Naive thymus-derived CD4-positive, alpha-beta T cell (primary cell): Measurements from ENCODE around the gene RETREG2. TPM values are rescaled to one million over a fixed set of nuclear protein-coding genes. Genes with fewer than 3 reads are reported as not detected.
A peak's percentile ranks its signal among the peaks of the same experiment; 100 is the strongest.

Experiments
- ATAC-seq: fragments of 150-1000 bp; cut with Tn5 transposase; 2 replicates; pipeline ENCODE4 v1.10.0; 2021; ENCODE audit warnings: mild to moderate bottlenecking, moderate library complexity
- CTCF ChIA-PET: fragments of 350-600 bp; sonication (Branson Sonifier 250); formaldehyde crosslinking; loops from one replicate; lab custom pipeline; 2021; ENCODE audit warnings: antibody characterized with exemption; lab: Charles Lee
- POLR2A ChIA-PET: fragments of 350-600 bp; sonication (Branson Sonifier 250); formaldehyde crosslinking; loops from one replicate; lab custom pipeline; 2021; ENCODE audit warnings: antibody characterized with exemption, inconsistent platforms; lab: Charles Lee
- DNase-seq, 9 donors: peaks; one replicate each; pipeline versions ENCODE4 v3.0.0 to v3.0.0-alpha.2; 2020 to 2022; ENCODE audit warnings: mixed read lengths in 1 of 9
- H3K27ac ChIP-seq: one replicate; pipeline ENCODE4 v1.7.0; 2013; ENCODE audit warnings: mild to moderate bottlenecking, low read depth, low read length, moderate library complexity
- H3K27me3 ChIP-seq, 2 donors: one replicate each; pipeline ENCODE4 v1.7.0; 2013; ENCODE audit warnings: low read length in 2 of 2, mild to moderate bottlenecking in 2 of 2, moderate library complexity in 2 of 2; ENCODE audit not compliant: control insufficient read depth in 2 of 2, insufficient read depth in 2 of 2
- H3K36me3 ChIP-seq, 3 experiments: 1 replicate in 2 of 3; 2 replicates in 1 of 3; pipeline ENCODE4 v1.7.0; 2013; ENCODE audit warnings: low read length in 3 of 3, mild to moderate bottlenecking in 3 of 3, moderate library complexity in 1 of 3; ENCODE audit not compliant: insufficient read depth in 3 of 3, control insufficient read depth in 2 of 3
- H3K4me1 ChIP-seq, 2 donors: one replicate each; pipeline ENCODE4 v1.7.0; 2013; ENCODE audit warnings: low read length in 2 of 2, mild to moderate bottlenecking in 2 of 2, moderate library complexity in 1 of 2; ENCODE audit not compliant: control insufficient read depth in 2 of 2, insufficient read depth in 2 of 2
- H3K4me3 ChIP-seq: 2 replicates; pipeline ENCODE4 v1.7.0; 2013; ENCODE audit warnings: mild to moderate bottlenecking, low read length
- H3K9me3 ChIP-seq, 3 experiments: 1 replicate in 2 of 3; 2 replicates in 1 of 3; pipeline ENCODE4 v1.7.0; 2013; ENCODE audit warnings: low read length in 3 of 3; ENCODE audit not compliant: control insufficient read depth in 2 of 3
- H3K27ac Mint-ChIP-seq, 9 donors: one replicate each; pipeline ENCODE4 v1.8.0; 2020 to 2022; ENCODE audit warnings: mixed read lengths in 9 of 9, mild to moderate bottlenecking in 8 of 9, moderate library complexity in 5 of 9, inconsistent platforms in 2 of 9
- H3K27me3 Mint-ChIP-seq, 5 donors: one replicate each; pipeline ENCODE4 v1.8.0; 2021 to 2022; ENCODE audit warnings: mixed read lengths in 5 of 5, mild to moderate bottlenecking in 1 of 5
- H3K36me3 Mint-ChIP-seq, 5 donors: one replicate each; pipeline ENCODE4 v1.8.0; 2020 to 2022; ENCODE audit warnings: mixed read lengths in 5 of 5, mild to moderate bottlenecking in 3 of 5, inconsistent platforms in 1 of 5
- H3K4me1 Mint-ChIP-seq, 7 donors: one replicate each; pipeline ENCODE4 v1.8.0; 2020 to 2022; ENCODE audit warnings: mixed read lengths in 7 of 7, mild to moderate bottlenecking in 3 of 7, inconsistent platforms in 1 of 7
- H3K4me3 Mint-ChIP-seq, 10 donors: one replicate each; pipeline ENCODE4 v1.8.0; 2020 to 2022; ENCODE audit warnings: mild to moderate bottlenecking in 10 of 10, mixed read lengths in 10 of 10, moderate library complexity in 6 of 10, inconsistent platforms in 2 of 10
- H3K9me3 Mint-ChIP-seq, 11 donors: one replicate each; pipeline ENCODE4 v1.8.0; 2020 to 2022; ENCODE audit warnings: mixed read lengths in 11 of 11, mild to moderate bottlenecking in 4 of 11, inconsistent platforms in 1 of 11, moderate library complexity in 1 of 11
- intact Hi-C, 2 donors: fragments of 100-400 bp; cut with micrococcal nuclease; formaldehyde crosslinking; loops; one replicate each; pipeline ENCODE4 v1.15.1; 2023
- polyA plus RNA-seq, 2 donors: library from polyadenylated mRNA; unstranded; fragments of 300-500 nt; fragmentation: Illumina TruSeq; gene quantifications; one replicate each; pipeline ENCODE4 v1.2.3, GENCODE V29; 2021
- total RNA-seq, 6 experiments: library from RNA in 5 of 6; stranded (reverse) in 5 of 6; gene quantifications; 1 replicate in 5 of 6; 2 replicates in 1 of 6; pipeline ENCODE4 v1.2.3 and lab custom pipeline; 2021 to 2026

The RETREG2 gene
- total and polyA plus RNA-seq, 7 experiments from 2014 or later: 58.5 to 124 (median 83.9) TPM

DNA sequence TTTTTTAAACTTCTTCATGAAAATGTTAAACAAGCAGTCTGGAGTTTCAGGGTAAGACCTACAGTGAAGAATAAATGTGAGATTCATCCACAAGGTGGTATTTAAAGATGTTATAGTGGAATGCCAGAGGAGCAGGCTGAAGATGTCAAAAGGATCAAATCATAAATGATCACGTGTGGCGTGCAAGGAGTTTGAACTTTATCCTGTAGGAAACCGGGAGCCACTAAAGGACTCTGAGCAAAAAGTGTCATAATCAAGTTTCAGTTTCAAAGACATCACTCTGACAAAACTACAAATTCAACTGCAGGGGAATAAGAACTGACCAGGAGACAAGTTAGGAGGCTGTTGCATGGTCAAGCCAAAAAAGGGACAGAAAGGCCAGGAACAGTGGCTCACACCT, 37.4 kb upstream of the RETREG2 start:
- no peak overlapping the region for H3K4me3 ChIP-seq
- peaks cover 0 to 10% (median 0%) of the 10 kb centered on the region in 7 donors for H3K4me1 Mint-ChIP-seq
- no peak overlapping the region for H3K27ac ChIP-seq
- no peak for ATAC-seq
- peaks cover 21 to 61% (median 56%) of the 10 kb centered on the region in 5 donors for H3K36me3 Mint-ChIP-seq
- peaks cover 0 to 5% (median 0%) of the 10 kb centered on the region in 11 donors for H3K9me3 Mint-ChIP-seq
- ChIA-PET CTCF (no interaction called here), POLR2A (no interaction called here)
- no peak overlapping the region for H3K4me3 Mint-ChIP-seq
- H3K27me3 ChIP-seq: no peaks in the 10 kb centered on the region
- H3K9me3 ChIP-seq: no peaks in the 10 kb centered on the region
- H3K27ac Mint-ChIP-seq: no peak overlapping the region
- no peak for DNase-seq
- intact Hi-C loops: no loop called here
- peaks cover 3 to 49% (median 8%) of the 10 kb centered on the region in 3 experiments for H3K36me3 ChIP-seq
- no peaks in the 10 kb centered on the region for H3K4me1 ChIP-seq
- H3K27me3 Mint-ChIP-seq: no peaks in the 10 kb centered on the region

DNA sequence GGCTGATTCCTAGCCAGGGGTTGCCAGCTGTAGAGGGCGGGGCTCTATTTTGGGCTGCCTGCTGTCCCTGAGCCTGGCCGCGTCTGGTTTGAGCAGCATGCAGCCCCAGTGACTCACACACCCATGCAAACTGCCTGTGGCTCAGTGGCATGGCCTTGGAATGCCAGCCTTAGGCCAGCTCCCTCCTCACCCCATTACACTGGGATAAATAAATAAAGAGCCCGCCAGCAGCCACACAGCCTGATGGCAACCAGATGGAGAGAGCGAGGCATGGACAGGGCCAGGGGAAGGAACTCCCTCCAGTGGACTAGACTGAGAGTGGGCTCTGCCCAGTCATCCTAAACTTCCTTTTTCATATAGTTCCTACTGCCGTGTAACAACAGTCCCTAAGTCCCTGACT, 35.7 kb upstream of the RETREG2 start:
- peaks cover 0 to 10% (median 0%) of the 10 kb centered on the region in 7 donors for H3K4me1 Mint-ChIP-seq
- peaks cover 0 to 5% (median 0%) of the 10 kb centered on the region in 11 donors for H3K9me3 Mint-ChIP-seq
- no peaks in the 10 kb centered on the region for H3K27me3 Mint-ChIP-seq
- ATAC-seq (no peak), DNase-seq (no peak)
- Histone ChIP-seq H3K27ac (no peak overlapping the region), H3K4me3 (no peak overlapping the region), H3K36me3 (peaks cover 8 to 64% (median 10%) of the 10 kb centered on the region in 3 experiments), H3K4me1 (no peaks in the 10 kb centered on the region), H3K27me3 (no peaks in the 10 kb centered on the region), H3K9me3 (no peaks in the 10 kb centered on the region)
- intact Hi-C loops: no loop called here
- no peak overlapping the region for H3K27ac Mint-ChIP-seq
- CTCF ChIA-PET: no interaction called here
- POLR2A ChIA-PET: no interaction called here
- H3K4me3 Mint-ChIP-seq: no peak overlapping the region
- peaks cover 29 to 76% (median 67%) of the 10 kb centered on the region in 5 donors for H3K36me3 Mint-ChIP-seq

DNA sequence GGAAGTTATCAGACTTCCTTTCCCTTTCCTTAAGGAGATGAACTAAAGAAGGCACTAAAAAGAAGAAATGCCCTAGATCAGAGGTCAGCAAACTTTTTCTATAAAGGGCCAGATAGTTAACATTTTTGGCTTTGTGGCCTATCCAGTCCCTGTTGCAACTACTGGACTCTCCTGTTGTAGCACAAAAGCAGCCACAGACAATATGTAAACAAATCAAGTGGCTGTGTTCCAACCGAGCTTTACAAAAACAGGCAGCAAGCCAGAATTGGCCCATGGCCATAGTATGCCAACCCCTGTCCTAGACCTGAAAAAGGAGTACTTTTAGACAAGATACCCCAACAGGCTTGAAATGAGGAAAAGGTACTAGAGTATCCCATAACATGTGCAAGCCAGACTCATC, 28.4 kb upstream of the RETREG2 start:
- no peaks in the 10 kb centered on the region for H3K9me3 ChIP-seq
- peaks cover 0 to 50% (median 19%) of the 10 kb centered on the region in 3 experiments for H3K36me3 ChIP-seq
- H3K27ac ChIP-seq: no peak overlapping the region
- Mint-ChIP-seq H3K4me1 (peaks cover 0 to 3% (median 0%) of the 10 kb centered on the region in 7 donors), H3K27me3 (no peaks in the 10 kb centered on the region), H3K36me3 (peaks cover 9 to 47% (median 26%) of the 10 kb centered on the region in 5 donors), H3K27ac (no peak overlapping the region), H3K9me3 (no peaks in the 10 kb centered on the region), H3K4me3 (no peak overlapping the region)
- H3K27me3 ChIP-seq: no peaks in the 10 kb centered on the region
- ATAC-seq (no peak), DNase-seq (no peak)
- intact Hi-C loops: no loop called here
- POLR2A ChIA-PET: no interaction called here
- no peak overlapping the region for H3K4me3 ChIP-seq
- H3K4me1 ChIP-seq: no peaks in the 10 kb centered on the region
- CTCF ChIA-PET: no interaction called here

- peak; percentile 53 for ATAC-seq
- Mint-ChIP-seq H3K27ac (no peak overlapping the region), H3K36me3 (peaks cover 4 to 31% (median 24%) of the 10 kb centered on the region in 5 donors)
Measured at GRCh38 chr2:219155054-219155644, 22.9 kb upstream of the RETREG2 start.

DNA sequence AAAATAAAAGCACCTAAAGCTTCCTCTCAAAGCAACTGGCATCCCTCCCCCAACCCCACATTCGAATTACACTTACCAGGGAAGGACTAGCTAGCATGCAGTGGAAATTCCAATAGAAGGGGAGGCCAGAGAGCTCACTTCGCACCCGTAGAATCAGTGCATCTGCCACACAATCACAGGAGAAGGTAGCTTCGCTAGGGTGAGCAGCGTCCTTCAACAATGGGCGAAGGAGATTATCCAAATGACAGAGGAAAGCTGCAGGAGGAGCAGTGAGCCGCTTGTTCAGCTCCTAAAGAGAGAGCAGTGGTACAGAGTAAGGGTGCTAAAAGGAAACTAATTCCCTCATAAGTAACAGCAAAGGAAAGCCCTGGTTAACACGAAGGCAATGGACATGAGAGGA, 20.7 kb upstream of the RETREG2 start:
- POLR2A ChIA-PET: interaction anchor here (0.6 to 2.0 kb wide), 6 partner anchors 19 to 386 kb away, joined by 3 to 6 read pairs (median 4); partner anchors contain the start of genes CHPF, TUBA4A and ZFAND2B

More at GRCh38 chr2:219155054-219155644, 22.9 kb upstream of the RETREG2 start:
- intact Hi-C loops: loop anchor here (1.0 kb wide), 4 partner anchors 97 to 302 kb away; no protein-coding TSS in a partner anchor
- no peak overlapping the region for H3K27ac ChIP-seq
- H3K27me3 ChIP-seq: no peaks in the 10 kb centered on the region
- H3K9me3 Mint-ChIP-seq: no peaks in the 10 kb centered on the region
- H3K4me1 Mint-ChIP-seq: peaks cover 7 to 21% (median 13%) of the 10 kb centered on the region in 7 donors
- H3K4me3 ChIP-seq: no peak overlapping the region
- no peak overlapping the region for H3K4me3 Mint-ChIP-seq
- ChIA-PET POLR2A (interaction anchor here (0.6 kb wide), 1 partner anchor 21 kb away, joined by 3 read pairs; no protein-coding TSS in a partner anchor), CTCF (interaction anchor here (0.6 to 5.1 kb wide), 14 partner anchors 11 to 175 kb away, joined by 3 to 43 read pairs (median 4); partner anchors contain the start of gene ZFAND2B)
- H3K4me1 ChIP-seq: peaks cover 5 to 6% of the 10 kb centered on the region in 2 donors
- H3K27me3 Mint-ChIP-seq: no peaks in the 10 kb centered on the region
- DNase-seq: peak in 7 of 9 donors; percentile 35 to 58 (median 54)
- no peaks in the 10 kb centered on the region for H3K9me3 ChIP-seq
- H3K36me3 ChIP-seq: peaks cover 0 to 37% (median 14%) of the 10 kb centered on the region in 3 experiments

GRCh38 chr2:219158025-219158424, 20.1 kb upstream of the RETREG2 start:
- Mint-ChIP-seq H3K9me3 (no peaks in the 10 kb centered on the region), H3K4me1 (peaks cover 11 to 38% (median 24%) of the 10 kb centered on the region in 7 donors), H3K27me3 (no peaks in the 10 kb centered on the region), H3K27ac (no peak overlapping the region), H3K4me3 (no peak overlapping the region), H3K36me3 (peaks cover 4 to 26% (median 23%) of the 10 kb centered on the region in 5 donors)
- peaks cover 11 to 12% of the 10 kb centered on the region in 2 donors for H3K4me1 ChIP-seq
- ATAC-seq (no peak), DNase-seq (no peak)
- no peaks in the 10 kb centered on the region for H3K9me3 ChIP-seq
- ChIA-PET POLR2A (interaction anchor here (0.6 to 2.5 kb wide), 9 partner anchors 17 to 137 kb away, joined by 3 to 19 read pairs (median 5); partner anchors contain the start of genes GLB1L, STK16, TUBA4A and ZFAND2B), CTCF (interaction anchor here (0.6 to 4.8 kb wide), 11 partner anchors 12 to 141 kb away, joined by 3 to 54 read pairs (median 10); partner anchors contain the start of genes DNAJB2, SLC23A3 and ZFAND2B)
- H3K36me3 ChIP-seq: peaks cover 0 to 29% (median 9%) of the 10 kb centered on the region in 3 experiments
- no peak overlapping the region for H3K4me3 ChIP-seq
- H3K27ac ChIP-seq: no peak overlapping the region
- intact Hi-C loops: no loop called here
- H3K27me3 ChIP-seq: no peaks in the 10 kb centered on the region

More for the DNA sequence above, 20.7 kb upstream of the RETREG2 start:
- Histone ChIP-seq H3K4me1 (peaks cover 11 to 12% of the 10 kb centered on the region in 2 donors), H3K36me3 (peaks cover 0 to 29% (median 9%) of the 10 kb centered on the region in 3 experiments), H3K27ac (no peak overlapping the region), H3K9me3 (no peaks in the 10 kb centered on the region), H3K27me3 (no peaks in the 10 kb centered on the region), H3K4me3 (no peak overlapping the region)
- no peaks in the 10 kb centered on the region for H3K27me3 Mint-ChIP-seq
- no peaks in the 10 kb centered on the region for H3K9me3 Mint-ChIP-seq
- no peak overlapping the region for H3K4me3 Mint-ChIP-seq
- H3K36me3 Mint-ChIP-seq: peaks cover 4 to 26% (median 22%) of the 10 kb centered on the region in 5 donors
- intact Hi-C loops: no loop called here
- no peak for DNase-seq
- CTCF ChIA-PET: interaction anchor here (0.7 to 4.8 kb wide), 10 partner anchors 9 to 137 kb away, joined by 3 to 54 read pairs (median 6); partner anchors contain the start of gene SLC23A3
- H3K27ac Mint-ChIP-seq: no peak overlapping the region
- peaks cover 11 to 34% (median 24%) of the 10 kb centered on the region in 7 donors for H3K4me1 Mint-ChIP-seq
- ATAC-seq: no peak
